Activated CD4-positive, alpha-beta T cell treated with anti-CD3 and anti-CD28 coated beads, Interleukin-2, Interleukin-4, amounts not matched to agents 100 ng/mL and 50 ng/mL, durations not matched to agents 16 hours and 8 hours (primary cell): ENCODE data around the gene OSBPL3.

Experiments used
- DNase-seq: peaks from one replicate; pipeline ENCODE4 v3.0.0-alpha.2; 2020; ENCODE audit warnings: low spot score

Gene OSBPL3

GRCh38 chr7:24760968-24761367 lies 219.0 kb downstream of the OSBPL3 start:
- no peak for DNase-seq

GRCh38 chr7:24757353-24758275 lies 222.4 kb downstream of the OSBPL3 start, which contains the start of gene GSDME:
GSDME (minus strand) TSS chr7:24757464; CDS start chr7:24749774, 7,690 bp downstream.
- peak; percentile 25 for DNase-seq

GRCh38 chr7:24756545-24757352 lies 223.2 kb downstream of the OSBPL3 start:
- DNase-seq: no peak

- peak; percentile 79 for DNase-seq
These were observed 224.2 kb downstream of the OSBPL3 start for GRCh38 chr7:24755541-24756407.

GRCh38 chr7:24754906-24755506 lies 225.0 kb downstream of the OSBPL3 start:
- DNase-seq: no peak

- DNase-seq: no peak
These were observed 227.7 kb downstream of the OSBPL3 start for GRCh38 chr7:24752073-24752800.

GRCh38 chr7:24751484-24751883 lies 228.5 kb downstream of the OSBPL3 start:
- DNase-seq: no peak

- no peak for DNase-seq
These were observed 229.4 kb downstream of the OSBPL3 start for GRCh38 chr7:24750441-24751055.

- DNase-seq: no peak
These were observed 231.5 kb downstream of the OSBPL3 start for GRCh38 chr7:24748521-24748920.
